GM19023 (cell line): ENCODE data around the gene DKKL1.

Source experiments
- ATAC-seq: cut with Tn5 transposase; IDR thresholded peaks from one replicate; pipeline ENCODE4 v1.9.1; 2021; ENCODE audit warnings: mild to moderate bottlenecking, moderate library complexity; ENCODE audit not compliant: unreplicated experiment

DKKL1 gene

DNA sequence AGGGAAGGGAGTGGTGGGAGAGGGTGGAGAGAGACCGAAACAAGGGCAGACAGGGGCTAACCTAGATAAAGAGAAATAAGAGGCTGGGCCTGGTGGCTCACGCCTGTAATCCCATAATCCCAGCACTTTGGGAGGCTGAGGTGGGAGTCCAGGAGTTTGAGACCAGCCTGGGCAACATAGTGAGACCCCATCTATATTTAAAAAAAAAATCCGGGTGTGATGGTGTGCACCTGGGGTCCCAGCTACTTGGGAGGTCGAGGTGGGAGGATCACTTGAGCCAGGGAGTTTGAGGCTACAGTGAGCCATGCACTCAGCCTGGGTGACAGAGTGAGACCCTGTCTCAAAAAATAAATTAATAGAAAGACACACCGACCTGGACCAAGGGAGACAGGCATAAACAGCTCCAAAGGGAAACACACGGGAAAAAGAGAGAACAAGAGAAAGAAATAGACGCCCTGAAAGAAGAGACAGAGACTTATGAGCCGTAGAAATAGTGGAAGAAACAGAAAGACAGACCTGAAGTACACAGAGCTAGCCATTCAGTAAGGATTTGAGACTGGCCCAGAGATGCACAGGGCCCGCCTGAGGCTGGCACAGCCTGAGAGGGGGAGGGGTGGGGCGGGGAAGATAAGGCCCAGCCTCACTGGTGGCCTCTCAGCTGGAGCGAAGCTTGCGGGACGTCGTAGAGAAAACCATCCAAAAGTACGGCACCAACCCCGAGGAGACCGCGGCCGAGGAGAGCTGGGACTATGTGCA is 26.2 kb upstream of the DKKL1 start:
- no peak for ATAC-seq

DNA sequence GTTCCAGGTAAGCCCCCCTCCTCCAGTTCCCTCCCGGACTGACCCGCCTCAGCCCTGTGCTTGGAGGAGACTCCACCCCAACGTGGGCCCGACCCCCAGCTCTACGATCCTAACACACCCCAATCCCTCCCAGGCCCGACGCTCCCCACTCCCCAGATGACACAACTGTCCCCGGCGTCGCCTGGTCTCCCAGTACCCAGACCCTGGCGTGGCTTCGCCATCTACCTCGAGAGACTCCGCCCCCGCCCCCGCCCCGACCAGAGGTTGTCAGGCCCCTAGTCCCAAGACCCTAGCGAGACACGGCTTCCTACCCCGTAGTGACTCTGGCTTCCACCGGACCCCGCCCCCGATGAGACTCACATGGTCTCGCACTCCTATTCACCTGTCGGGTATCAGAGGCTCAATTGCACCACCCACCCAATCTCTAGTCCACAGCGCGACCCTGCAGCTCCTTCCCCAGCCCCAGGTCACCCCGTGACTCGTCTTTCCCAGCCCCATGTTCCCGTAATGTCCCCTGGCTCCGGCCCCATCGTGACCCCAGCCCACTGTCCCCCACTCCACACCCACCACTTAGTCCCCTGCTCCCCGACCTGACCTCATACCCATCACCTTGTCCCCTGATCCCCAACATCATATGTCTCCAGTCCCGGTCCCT is 25.5 kb upstream of the DKKL1 start:
- no peak for ATAC-seq

DNA sequence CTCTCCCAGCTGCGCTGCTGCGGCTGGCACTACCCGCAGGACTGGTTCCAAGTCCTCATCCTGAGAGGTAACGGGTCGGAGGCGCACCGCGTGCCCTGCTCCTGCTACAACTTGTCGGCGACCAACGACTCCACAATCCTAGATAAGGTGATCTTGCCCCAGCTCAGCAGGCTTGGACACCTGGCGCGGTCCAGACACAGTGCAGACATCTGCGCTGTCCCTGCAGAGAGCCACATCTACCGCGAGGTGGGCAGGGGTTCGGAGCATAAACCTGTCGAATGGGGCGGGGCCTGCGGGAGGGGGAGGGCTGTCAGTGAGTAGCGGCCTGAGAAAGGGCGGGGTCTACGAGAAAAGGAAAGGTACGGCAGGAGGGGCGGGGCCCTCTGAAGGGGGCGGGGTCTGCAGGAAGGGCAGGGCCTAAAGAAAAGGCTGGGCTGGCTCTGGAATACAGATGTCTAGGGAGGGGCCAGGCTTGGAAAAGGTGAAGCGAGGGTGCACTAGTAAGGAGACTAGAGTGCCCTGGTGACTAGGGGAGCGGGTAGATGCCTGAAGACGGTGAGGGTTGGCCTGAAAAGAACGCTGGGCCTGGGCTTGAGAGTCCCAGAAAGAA is 24.9 kb upstream of the DKKL1 start:
- no peak for ATAC-seq

DNA sequence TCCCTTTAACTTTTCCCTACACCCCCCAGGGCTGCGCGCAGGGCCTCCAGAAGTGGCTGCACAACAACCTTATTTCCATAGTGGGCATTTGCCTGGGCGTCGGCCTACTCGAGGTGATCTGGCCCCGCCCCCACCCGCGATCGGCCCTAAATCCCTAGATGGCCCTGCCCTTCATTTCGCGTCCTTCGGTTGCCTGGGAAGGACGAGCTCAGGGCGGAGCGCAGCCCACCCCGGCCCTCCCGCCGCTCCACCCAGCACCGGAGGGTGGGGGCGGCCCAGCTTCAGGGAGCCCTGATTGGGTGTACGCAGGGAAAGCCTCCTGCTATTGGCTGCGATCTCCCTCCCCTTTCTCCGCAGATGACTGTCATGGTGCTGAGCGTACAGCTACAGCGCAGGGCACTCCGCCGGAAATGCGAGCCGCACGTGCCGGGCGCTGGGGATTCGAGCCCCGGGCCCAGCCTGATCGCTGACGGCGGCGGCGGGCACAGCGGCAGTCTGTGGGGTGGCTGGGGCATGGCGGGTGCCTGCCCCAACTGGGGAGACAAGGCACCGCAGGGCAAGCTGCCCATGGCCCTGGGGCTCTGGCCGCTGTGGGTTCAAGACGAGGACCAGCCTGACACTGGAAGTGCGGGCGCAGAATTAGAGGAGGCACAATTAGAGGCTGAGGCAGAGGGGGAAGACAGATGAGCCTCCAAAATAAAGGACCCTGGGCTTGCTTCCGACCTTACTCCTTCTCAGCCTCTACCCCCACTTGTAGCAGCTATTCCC is 24.2 kb upstream of the DKKL1 start:
- no peak for ATAC-seq

DNA sequence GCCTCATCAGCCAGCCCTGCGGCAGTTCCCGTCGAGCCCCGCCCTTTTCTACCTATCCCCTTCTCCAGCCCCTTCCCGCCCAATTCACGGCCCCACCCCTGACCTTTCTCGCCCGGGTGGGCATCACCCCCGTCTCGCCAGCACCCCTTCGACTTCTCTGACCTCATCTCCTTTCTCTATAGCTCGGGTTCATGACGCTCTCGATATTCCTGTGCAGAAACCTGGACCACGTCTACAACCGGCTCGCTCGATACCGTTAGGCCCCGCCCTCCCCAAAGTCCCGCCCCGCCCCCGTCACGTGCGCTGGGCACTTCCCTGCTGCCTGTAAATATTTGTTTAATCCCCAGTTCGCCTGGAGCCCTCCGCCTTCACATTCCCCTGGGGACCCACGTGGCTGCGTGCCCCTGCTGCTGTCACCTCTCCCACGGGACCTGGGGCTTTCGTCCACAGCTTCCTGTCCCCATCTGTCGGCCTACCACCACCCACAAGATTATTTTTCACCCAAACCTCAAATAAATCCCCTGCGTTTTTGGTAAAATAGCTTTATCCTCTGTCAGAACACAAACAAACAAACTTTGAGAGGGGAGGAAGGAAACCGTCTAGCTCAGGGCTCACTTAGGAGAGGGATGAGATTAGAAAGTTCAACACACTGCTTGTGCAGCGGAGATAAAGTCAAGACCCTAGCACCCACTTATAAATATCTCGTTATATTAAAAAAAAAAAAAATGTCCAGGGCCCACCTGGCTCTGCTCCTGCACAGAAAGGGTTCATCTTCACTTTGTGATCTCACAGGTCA is 23.4 kb upstream of the DKKL1 start:
- peak; percentile 48 for ATAC-seq

DNA sequence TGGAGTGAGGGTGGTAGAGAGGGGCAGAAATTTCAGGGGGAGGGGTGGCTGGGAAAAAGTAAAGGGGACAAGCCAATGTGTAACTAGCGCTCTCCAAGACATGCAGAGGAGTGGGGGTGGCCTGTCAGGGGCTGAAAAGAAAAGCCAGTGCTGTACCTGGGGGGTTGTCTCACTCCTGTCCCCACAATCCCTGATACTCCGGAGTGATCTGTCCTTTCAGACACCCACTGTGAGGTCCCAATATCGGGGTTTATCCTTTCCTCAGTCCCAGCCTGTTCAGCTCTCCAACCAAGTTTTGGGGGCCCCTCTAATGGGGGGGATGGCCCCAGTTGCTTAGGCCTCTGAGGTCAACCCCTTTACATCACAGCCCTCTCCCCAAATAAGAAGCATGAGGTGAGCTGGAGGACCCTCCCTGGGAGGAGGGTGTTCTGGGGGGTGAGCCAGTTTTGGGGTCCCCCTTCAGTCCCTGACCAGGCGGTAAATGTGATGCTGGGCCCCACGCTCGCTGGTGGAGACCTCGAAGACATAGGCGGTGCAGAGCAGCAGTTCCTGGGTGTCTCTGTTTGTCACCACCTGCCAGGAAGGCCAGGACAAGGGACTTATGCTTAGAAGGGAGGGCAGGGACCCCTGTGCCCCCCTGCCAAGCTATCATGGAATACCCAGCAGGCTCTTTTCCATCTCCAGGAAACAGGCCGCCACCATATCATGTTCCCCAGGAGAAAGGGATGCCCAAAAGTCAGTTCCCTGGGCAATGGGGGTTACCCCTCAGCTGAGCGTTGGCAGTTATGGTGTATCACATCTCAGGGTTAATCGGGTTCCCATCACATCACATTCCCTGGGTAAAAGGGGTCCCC is 22.6 kb upstream of the DKKL1 start:
- ATAC-seq = no peak

DNA sequence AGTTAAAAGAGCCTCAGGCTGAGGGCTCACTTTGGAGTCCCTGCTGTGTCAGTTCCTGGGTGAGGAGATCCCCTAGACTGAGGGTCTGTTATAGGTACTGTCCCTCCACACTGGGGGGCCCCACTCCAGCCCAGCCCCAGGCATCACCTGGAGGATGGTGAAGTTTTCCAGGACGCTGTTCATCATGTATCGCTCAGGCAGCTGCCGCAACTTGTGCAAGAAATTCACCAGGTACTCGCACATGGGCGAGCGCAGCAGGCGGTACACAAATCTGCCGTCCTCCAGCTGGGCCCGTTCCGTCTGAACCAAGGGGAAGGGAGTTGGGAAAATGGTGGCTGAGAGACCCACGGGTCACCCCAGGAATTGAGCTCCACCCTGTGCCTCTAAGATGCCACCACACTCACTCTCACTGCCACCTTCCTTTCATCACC is 21.4 kb upstream of the DKKL1 start:
- no peak for ATAC-seq

DNA sequence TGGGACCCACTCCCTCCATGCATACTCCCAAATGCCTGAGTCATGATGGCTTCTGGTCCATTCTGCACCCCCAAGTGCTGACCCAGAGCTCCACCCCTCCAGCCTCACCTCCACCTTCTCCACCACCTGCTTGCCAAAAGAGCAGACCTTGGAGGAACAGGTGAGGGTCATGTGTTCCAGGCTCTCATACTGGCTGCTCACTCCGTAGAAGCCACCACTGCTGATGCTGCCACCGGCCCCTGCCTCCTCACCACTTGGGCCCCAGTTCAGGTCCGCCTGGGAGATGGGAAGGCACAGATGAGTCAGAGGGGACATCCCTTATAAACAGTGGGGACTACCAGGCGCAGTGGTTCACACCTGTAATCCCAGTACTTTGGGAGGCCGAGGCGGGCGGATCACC is 20.6 kb upstream of the DKKL1 start:
- ATAC-seq = no peak

DNA sequence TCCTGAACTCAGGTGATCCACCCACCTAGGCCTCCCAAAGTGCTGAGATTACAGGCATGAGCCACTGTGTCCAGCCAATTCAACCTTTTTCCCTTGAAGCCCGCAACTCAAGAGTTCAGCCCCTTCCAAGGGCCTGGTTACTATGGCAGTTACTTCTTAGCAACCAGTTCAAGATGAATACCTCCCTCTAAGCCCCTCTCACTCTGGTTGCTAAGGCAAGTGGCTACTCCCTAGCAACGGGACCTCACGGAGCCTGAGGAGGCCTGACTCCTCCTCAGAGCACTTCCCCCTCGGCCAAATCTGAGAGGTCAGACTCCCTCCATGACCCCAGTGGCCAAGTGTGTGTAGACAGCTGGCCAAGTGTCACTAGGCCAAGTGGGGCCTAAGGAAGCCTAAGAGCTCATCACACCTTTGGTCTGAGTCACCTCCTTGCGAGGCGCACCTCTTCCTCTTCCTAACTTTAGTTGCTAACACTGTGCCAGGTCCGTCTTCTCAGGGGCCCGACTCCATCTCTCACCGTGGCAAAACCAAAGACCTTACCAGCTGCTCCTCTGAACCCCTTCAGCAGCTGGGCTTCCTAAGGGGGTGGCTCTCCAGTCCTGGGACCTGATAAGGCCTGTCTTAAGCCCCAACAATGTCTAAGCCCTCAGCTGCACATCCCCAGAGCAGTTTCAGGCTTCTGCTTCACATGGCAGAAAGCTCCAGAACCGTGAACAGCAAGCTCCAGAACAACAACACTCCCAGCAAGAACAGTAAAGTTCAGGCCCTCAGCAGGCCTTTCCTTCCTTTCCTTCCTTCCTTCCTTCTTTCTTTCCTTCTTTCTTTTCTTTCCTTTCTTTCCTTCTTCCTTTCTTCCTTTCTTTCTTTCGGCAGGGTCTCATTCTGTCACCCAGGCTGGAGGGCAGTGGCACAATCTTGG is 18.9 kb upstream of the DKKL1 start:
- ATAC-seq = no peak

DNA sequence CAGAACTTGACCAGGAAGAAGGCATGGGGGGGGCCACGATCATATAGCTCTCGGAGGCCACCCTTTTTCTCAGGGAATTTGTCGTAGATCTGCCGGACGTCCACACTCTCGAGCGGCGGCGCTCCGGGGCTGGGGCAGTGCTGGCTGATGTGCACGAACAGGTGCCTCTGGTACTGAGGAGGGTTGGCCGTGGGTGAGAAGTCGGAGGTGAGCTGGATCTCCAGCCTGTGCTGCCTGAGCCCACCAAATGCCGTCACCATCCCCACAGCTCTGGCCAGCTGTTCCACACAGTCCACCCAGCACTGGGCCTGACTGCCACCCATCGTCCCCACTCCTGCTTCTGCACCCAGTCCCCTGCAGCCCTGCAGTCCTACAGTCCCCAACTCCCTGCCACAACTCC is 16.5 kb upstream of the DKKL1 start:
- ATAC-seq = no peak

DNA sequence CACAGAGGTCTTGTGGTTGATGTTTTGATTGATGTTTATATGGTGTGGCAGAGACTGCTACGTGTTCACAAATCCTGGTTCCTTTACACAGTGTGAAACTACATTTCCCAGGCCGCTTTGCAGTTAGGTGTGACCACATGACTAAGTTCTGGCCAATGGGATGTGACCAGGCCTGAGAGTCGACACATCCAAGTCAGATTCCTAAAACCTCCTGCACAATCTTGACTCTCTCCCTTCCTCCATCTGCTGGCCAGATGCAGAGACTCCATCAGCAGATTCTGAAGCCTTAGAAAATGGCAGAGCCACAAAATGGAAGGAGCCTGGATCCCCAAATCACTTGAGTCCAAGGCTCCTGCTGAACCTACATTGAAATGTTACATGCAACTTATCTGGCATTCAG is 15.8 kb upstream of the DKKL1 start:
- no peak for ATAC-seq

DNA sequence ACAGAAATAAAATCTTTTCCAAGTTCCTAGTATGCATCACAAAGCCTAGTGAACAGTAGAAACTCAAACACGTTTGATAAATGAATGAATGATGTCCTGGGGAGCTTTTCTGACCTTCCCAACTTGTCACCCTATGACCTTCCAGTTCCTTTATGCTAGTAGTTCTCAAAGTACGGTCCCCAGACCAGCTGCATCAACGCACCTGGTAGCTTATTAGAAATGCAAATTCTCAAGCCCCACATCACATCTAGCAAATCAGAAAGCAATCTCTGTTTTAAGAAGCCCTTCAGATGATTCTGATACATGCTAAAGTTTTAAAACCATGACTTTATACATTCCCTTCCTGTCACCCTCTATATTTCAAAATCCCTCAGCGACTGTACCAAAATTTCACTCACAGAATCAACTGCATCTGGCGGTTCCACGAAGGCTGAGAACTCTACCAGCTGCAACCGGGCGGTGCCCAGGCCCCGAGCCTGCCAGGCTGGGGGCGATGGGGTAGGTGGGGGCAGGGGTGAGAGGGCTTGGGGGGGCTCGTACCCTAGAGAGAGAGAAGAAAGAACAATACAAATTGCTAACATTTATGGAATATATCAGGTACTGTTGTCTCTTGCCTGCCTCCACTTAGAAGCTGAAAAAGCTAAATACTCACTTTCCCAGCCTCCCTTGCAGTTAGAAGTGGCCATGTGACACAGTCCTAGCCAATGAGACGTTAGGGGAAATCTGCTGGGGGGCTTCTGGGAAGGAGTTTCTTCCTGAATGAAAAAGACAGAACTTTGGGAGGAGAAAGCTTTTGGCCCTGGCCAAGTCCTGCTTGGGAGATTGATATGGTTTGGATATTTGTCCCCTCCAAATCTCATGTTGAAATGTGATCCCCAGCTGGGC is 15.1 kb upstream of the DKKL1 start:
- no peak for ATAC-seq

DNA sequence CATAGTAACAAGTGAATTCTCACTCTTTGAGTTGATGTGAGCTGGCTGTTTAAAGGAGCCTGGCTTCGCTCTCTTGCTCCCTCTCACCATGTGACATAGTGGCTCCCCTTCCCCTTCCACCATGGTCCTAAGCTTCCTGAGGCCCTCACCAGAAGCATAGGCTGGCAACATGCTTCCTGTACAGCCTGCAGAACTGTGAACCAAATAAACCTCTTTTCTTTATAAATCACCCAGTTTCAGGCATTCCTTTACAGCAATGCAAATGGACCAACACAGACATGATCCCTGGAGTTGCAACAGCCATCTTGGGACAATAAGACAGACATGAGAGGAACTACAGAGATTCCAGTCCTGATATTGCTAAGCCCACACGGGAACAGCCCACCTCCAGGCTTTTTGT is 14.1 kb upstream of the DKKL1 start:
- ATAC-seq = no peak

DNA sequence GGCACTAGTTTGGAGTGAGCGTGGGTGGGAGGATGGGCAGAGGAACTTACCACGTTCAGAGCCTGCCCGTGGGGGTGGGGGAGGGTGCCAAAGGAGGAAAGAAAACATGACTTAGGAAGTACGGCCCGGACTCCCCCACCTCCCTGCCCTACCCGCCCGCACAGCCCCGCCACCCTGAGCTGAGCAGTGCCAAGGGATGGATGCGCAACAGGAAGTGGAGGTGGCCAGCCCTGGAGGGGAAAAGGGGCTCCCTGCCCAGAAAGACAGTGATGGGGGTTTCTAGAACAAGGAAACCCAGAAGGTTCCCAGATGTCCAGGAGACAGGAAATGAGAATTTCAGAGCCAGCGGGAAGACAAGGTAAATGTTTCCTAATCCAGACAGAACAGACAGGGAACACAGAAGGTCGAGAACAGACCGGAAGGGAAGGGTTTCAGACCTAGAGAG is 7.7 kb upstream of the DKKL1 start:
- no peak for ATAC-seq

DNA sequence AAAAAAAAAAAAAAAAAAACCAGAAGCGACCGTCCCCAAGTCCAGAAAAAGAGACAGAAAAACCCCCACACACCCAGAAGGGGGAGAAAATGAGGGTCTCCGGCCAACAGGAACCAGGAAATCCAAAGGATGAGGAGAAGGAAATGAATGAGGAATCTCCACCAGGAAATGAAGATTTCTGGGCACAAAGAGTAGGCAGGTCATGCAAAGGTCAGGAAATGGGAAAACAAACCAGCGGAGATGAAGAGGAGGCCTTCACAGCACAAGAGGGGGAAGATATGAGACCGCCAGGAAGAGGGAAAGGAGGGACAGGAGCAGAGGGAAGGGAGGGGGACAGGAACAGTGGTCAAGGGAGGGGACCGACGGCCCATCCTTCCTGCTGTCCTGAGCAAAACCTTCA is 7.3 kb upstream of the DKKL1 start:
- ATAC-seq = no peak

DNA sequence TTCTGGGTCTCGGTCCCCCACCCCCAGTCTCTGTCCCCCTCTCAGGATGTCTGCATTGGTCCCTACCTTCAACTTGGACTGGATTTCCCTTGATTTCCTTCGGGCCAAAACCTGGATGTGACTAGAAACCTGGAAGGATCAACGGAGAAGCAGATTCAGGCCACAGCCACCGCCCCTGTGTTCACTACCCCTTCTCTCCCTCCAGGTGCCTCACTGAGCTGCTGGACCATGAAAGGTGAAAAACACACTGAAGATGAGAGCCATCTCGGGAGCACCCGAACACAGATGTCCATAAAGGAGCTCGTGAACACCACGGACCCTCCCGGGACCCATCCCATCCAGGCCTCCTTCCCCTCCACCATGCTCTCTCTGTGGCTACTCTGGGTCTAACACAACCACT is 6.5 kb upstream of the DKKL1 start:
- ATAC-seq = no peak
